ENCODE measurements around the gene CARTPT.
A peak's percentile ranks its signal among the peaks of the same experiment; 100 is the strongest.

The CARTPT gene

DNA sequence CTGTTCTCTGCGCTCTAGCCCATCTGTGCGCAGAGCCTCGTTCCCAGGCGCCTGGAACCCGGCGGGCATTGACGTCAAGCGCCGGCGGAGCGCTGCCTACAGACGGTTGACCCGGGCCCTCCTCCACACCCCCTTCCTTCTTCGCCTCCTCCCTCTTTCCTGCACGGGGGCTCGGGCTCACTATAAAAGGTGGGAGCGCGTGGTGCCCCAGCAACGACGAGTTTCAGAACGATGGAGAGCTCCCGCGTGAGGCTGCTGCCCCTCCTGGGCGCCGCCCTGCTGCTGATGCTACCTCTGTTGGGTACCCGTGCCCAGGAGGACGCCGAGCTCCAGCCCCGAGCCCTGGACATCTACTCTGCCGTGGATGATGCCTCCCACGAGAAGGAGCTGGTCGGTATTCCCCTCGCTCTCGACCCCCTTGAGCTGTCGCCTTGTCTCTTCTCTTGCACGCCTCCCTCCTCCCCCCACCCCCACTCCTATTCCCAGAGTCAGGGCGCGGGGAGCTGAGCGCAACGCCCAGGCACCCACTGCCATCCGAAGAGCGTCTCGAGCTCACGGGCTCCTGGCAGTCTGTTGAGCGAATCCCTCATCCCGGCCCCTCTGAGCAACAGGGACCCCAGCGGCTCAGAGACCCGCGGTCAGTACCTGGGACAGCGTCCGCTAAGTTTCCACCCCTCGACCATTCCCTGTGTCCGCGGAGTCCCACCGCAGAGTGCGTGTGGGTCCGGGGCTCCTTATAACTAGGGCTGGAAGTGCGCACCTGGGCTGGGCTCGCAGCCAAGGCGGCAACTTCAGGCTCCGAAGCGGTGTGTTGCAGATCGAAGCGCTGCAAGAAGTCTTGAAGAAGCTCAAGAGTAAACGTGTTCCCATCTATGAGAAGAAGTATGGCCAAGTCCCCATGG, at the start of gene CARTPT:
CARTPT (plus strand) TSS at position 213 of the 902 bp plus-strand sequence; CDS start at position 232, 19 bp downstream.
- Histone ChIP-seq H3K36me3 (ENCODE audit: insufficient read depth, low read length) (no peaks in the 10 kb centered on the region), H3K27me3 (ENCODE audit: insufficient read depth, low read length) (peaks cover 68% of the 10 kb centered on the region), H3K4me1 (ENCODE audit: insufficient read depth, low read length) (peaks cover 7% of the 10 kb centered on the region), H2AFZ (ENCODE audit: low read depth, low read length) (no peak within 1 kb of the TSS), H3K9me3 (ENCODE audit: low read length) (no peaks in the 10 kb centered on the region), H3K4me3 (ENCODE audit: low read length) (no peak within 1 kb of the TSS)

- Histone ChIP-seq H3K9me3 (ENCODE audit: low read length) (no peaks in the 10 kb centered on the region), H3K27me3 (ENCODE audit: insufficient read depth, low read length) (peaks cover 5% of the 10 kb centered on the region), H3K4me1 (ENCODE audit: insufficient read depth, low read length) (no peaks in the 10 kb centered on the region), H2AFZ (ENCODE audit: low read depth, low read length) (no peak overlapping the region), H3K36me3 (ENCODE audit: insufficient read depth, low read length) (no peaks in the 10 kb centered on the region), H3K4me3 (ENCODE audit: low read length) (no peak overlapping the region)
These were observed 41.1 kb upstream of the CARTPT start for GRCh38 chr5:71677977-71678376.

- Histone ChIP-seq H3K36me3 (ENCODE audit: insufficient read depth, low read length) (no peaks in the 10 kb centered on the region), H3K27me3 (ENCODE audit: insufficient read depth, low read length) (peaks cover 5% of the 10 kb centered on the region), H3K4me3 (ENCODE audit: low read length) (no peak overlapping the region), H2AFZ (ENCODE audit: low read depth, low read length) (no peak overlapping the region), H3K4me1 (ENCODE audit: insufficient read depth, low read length) (no peaks in the 10 kb centered on the region), H3K9me3 (ENCODE audit: low read length) (no peaks in the 10 kb centered on the region)
These were observed 39.4 kb upstream of the CARTPT start for GRCh38 chr5:71679714-71680113.

GRCh38 chr5:71680510-71680909, 38.6 kb upstream of the CARTPT start:
- Histone ChIP-seq H3K4me3 (ENCODE audit: low read length) (no peak overlapping the region), H3K4me1 (ENCODE audit: insufficient read depth, low read length) (no peaks in the 10 kb centered on the region), H2AFZ (ENCODE audit: low read depth, low read length) (no peak overlapping the region), H3K36me3 (ENCODE audit: insufficient read depth, low read length) (no peaks in the 10 kb centered on the region), H3K9me3 (ENCODE audit: low read length) (no peaks in the 10 kb centered on the region), H3K27me3 (ENCODE audit: insufficient read depth, low read length) (peaks cover 5% of the 10 kb centered on the region)

GRCh38 chr5:71681296-71681695, 37.8 kb upstream of the CARTPT start:
- Histone ChIP-seq H3K9me3 (ENCODE audit: low read length) (no peaks in the 10 kb centered on the region), H3K36me3 (ENCODE audit: insufficient read depth, low read length) (no peaks in the 10 kb centered on the region), H3K4me1 (ENCODE audit: insufficient read depth, low read length) (no peaks in the 10 kb centered on the region), H3K4me3 (ENCODE audit: low read length) (no peak overlapping the region), H2AFZ (ENCODE audit: low read depth, low read length) (no peak overlapping the region), H3K27me3 (ENCODE audit: insufficient read depth, low read length) (peaks cover 5% of the 10 kb centered on the region)

DNA sequence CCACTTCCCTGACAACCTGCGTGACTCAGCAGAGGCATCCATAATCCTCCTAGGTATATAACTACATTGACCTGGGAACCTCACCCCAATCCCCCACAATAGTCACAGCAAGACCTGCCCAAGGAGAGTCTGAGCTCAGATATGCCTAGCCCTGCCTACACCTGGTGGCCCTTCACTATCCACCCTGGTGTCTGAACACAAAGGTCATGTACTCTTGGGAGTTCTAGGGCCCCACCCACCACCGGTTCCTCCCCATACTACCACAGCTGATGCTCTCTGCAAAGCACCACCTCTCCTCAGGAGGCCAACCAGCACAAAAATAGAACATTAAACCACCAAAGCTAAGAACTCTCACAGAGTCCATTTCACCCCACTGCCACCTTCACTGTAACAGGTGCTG, 34.8 kb upstream of the CARTPT start:
- Histone ChIP-seq H3K4me1 (ENCODE audit: insufficient read depth, low read length) (no peaks in the 10 kb centered on the region), H3K36me3 (ENCODE audit: insufficient read depth, low read length) (no peaks in the 10 kb centered on the region), H2AFZ (ENCODE audit: low read depth, low read length) (no peak overlapping the region), H3K4me3 (ENCODE audit: low read length) (no peak overlapping the region), H3K9me3 (ENCODE audit: low read length) (no peaks in the 10 kb centered on the region), H3K27me3 (ENCODE audit: insufficient read depth, low read length) (peaks cover 5% of the 10 kb centered on the region)

- H3K4me3 ChIP-seq (ENCODE audit: low read length), result peak overlapping the region; percentile 34
- H3K9me3 ChIP-seq (ENCODE audit: low read length), result no peaks in the 10 kb centered on the region
- peak overlapping the region; percentile 85 for H2AFZ ChIP-seq (ENCODE audit: low read depth, low read length)
- H3K27me3 ChIP-seq (ENCODE audit: insufficient read depth, low read length), result no peaks in the 10 kb centered on the region
- no peaks in the 10 kb centered on the region for H3K36me3 ChIP-seq (ENCODE audit: insufficient read depth, low read length)
- H3K4me1 ChIP-seq (ENCODE audit: insufficient read depth, low read length), result peaks cover 16% of the 10 kb centered on the region
These were observed 25.1 kb upstream of the CARTPT start for GRCh38 chr5:71693828-71694427.

DNA sequence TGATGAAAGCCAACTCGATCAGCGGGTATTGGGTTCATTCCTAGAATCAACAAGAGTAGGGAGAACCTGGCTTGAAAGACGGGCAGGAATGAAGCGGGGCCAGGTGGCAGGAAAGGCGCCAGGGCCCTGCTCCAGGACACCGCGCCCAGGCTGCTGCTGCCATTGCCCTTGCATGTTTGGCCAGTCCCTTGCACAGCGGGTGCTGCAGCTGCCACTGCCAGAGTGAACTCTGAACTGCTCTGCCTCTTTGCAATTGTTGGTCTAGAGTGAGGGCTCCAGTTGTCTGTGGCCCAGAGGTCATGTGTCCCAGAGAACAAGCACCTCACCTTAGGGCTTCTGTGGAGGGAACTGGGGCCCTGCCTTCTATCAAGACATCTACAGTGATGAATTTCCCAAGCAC, 24.0 kb upstream of the CARTPT start:
- Histone ChIP-seq H3K9me3 (ENCODE audit: low read length) (no peaks in the 10 kb centered on the region), H3K27me3 (ENCODE audit: insufficient read depth, low read length) (no peaks in the 10 kb centered on the region), H3K4me1 (ENCODE audit: insufficient read depth, low read length) (peaks cover 21% of the 10 kb centered on the region), H3K4me3 (ENCODE audit: low read length) (no peak overlapping the region), H2AFZ (ENCODE audit: low read depth, low read length) (no peak overlapping the region), H3K36me3 (ENCODE audit: insufficient read depth, low read length) (no peaks in the 10 kb centered on the region)

GRCh38 chr5:71695595-71695994, 23.5 kb upstream of the CARTPT start:
- no peaks in the 10 kb centered on the region for H3K9me3 ChIP-seq (ENCODE audit: low read length)
- peaks cover 21% of the 10 kb centered on the region for H3K4me1 ChIP-seq (ENCODE audit: insufficient read depth, low read length)
- H3K4me3 ChIP-seq (ENCODE audit: low read length), result no peak overlapping the region
- no peaks in the 10 kb centered on the region for H3K36me3 ChIP-seq (ENCODE audit: insufficient read depth, low read length)
- H3K27me3 ChIP-seq (ENCODE audit: insufficient read depth, low read length), result no peaks in the 10 kb centered on the region
- H2AFZ ChIP-seq (ENCODE audit: low read depth, low read length), result no peak overlapping the region

GRCh38 chr5:71697967-71698366, 21.1 kb upstream of the CARTPT start:
- no peak overlapping the region for H2AFZ ChIP-seq (ENCODE audit: low read depth, low read length)
- no peaks in the 10 kb centered on the region for H3K36me3 ChIP-seq (ENCODE audit: insufficient read depth, low read length)
- H3K27me3 ChIP-seq (ENCODE audit: insufficient read depth, low read length), result peaks cover 3% of the 10 kb centered on the region
- no peak overlapping the region for H3K4me3 ChIP-seq (ENCODE audit: low read length)
- peaks cover 21% of the 10 kb centered on the region for H3K4me1 ChIP-seq (ENCODE audit: insufficient read depth, low read length)
- H3K9me3 ChIP-seq (ENCODE audit: low read length), result no peaks in the 10 kb centered on the region

DNA sequence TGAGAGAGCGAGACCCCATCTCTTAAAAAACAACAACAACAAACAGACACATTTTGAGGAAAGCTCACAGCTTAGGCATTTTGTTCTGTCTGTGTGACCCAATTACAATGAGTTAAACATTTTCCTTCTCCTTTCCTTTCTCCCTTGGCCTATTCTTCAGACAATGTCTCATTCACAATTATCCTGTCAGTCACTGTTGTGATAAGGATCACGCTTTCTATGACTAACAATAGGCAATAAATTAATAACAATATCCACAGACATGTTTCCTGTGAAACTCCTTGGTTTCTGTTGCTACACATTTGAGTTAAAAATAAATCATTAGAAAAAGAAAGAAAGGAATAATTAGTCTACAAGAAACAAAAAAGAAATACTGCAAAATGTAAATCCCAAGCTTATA, 19.8 kb upstream of the CARTPT start:
- Histone ChIP-seq H3K27me3 (ENCODE audit: insufficient read depth, low read length) (peaks cover 3% of the 10 kb centered on the region), H2AFZ (ENCODE audit: low read depth, low read length) (no peak overlapping the region), H3K4me1 (ENCODE audit: insufficient read depth, low read length) (peaks cover 11% of the 10 kb centered on the region), H3K9me3 (ENCODE audit: low read length) (no peaks in the 10 kb centered on the region), H3K36me3 (ENCODE audit: insufficient read depth, low read length) (no peaks in the 10 kb centered on the region), H3K4me3 (ENCODE audit: low read length) (no peak overlapping the region)

- Histone ChIP-seq H3K9me3 (ENCODE audit: low read length) (no peaks in the 10 kb centered on the region), H2AFZ (ENCODE audit: low read depth, low read length) (no peak overlapping the region), H3K4me3 (ENCODE audit: low read length) (no peak overlapping the region), H3K27me3 (ENCODE audit: insufficient read depth, low read length) (peaks cover 3% of the 10 kb centered on the region), H3K36me3 (ENCODE audit: insufficient read depth, low read length) (no peaks in the 10 kb centered on the region), H3K4me1 (ENCODE audit: insufficient read depth, low read length) (peaks cover 10% of the 10 kb centered on the region)
These were observed 19.3 kb upstream of the CARTPT start for GRCh38 chr5:71699751-71700150.

DNA sequence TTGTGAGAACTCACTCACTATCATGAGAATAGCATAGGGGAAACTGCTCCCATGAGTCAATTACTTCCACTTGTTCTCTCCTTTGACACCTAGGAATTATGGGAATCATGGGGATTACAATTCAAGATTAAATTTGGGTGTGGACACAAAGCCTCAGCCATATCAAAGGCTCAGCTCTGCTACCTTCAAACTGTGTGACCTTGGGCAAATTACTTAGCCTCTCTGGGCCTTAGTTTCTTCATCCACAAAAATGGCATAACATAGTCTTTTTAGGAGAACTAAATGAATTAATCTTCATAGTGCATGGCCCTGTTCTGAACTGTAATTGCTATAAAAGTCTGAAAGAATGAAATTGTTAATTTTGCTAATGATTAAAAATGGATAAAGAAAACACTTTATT, 18.3 kb upstream of the CARTPT start:
- Histone ChIP-seq H2AFZ (ENCODE audit: low read depth, low read length) (no peak overlapping the region), H3K36me3 (ENCODE audit: insufficient read depth, low read length) (no peaks in the 10 kb centered on the region), H3K4me3 (ENCODE audit: low read length) (no peak overlapping the region), H3K9me3 (ENCODE audit: low read length) (no peaks in the 10 kb centered on the region), H3K27me3 (ENCODE audit: insufficient read depth, low read length) (peaks cover 3% of the 10 kb centered on the region), H3K4me1 (ENCODE audit: insufficient read depth, low read length) (peaks cover 5% of the 10 kb centered on the region)

Data from neuron (in vitro differentiated cells).